ENCODE data around the gene CPSF4L. TPM values are rescaled to one million over a fixed set of nuclear protein-coding genes. Genes with fewer than 3 reads are reported as not detected.
"Not testable (repeated sequence)": the region's sequence is repeated elsewhere in the genome, so short reads cannot be mapped to it uniquely, and the experiment has no call there.

The CPSF4L gene
- polyA plus RNA-seq, 1 of the 3 experiments (the other 2 are of a cell fraction) = 0.10 TPM

DNA sequence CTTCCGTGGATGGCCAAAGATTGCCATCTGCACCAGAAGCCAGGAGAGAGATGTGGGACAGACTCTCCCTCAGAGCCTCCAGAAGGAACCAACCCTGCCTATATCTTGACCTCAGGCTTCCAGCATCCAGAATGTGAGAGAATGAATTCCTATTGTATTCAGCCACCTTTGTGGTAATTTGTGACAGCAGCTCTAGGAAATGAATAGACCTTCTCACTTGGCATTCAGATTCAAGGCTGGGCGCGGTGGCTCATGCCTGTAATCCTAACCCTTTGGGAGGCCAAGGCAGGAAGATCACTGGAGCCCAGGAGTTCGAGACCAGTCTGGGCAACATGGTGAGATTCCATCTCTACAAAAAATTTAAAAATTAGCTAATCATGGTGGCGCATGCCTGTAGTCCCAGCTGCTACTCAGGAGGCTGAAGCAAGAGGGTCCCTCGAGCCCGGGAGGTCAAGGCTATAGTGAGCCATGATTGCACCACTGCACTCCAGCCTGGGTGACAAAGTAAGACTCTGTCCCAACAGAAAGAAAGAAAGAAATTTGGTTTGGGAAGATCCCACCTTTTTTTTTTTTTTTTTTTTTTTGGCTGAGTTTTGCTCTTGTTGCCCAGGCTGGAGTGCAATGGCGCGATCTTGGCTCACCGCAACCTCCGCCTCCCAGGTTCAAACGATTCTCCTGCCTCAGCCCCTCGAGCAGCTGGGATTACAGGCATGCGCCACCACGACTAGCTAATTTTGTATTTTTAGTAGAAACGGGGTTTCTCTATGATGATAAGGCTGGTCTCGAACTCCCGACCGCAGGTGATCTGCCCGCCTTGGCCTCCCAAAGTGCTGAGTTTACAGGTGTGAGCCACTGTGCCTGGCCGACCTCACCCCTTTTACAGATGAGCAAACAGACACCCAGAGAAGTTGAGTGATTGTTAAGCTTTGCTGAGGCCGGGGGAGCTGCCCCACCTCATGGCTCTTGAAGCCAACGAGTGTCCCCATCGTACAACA is 4.3 kb upstream of the CPSF4L start:
- Histone ChIP-seq H3K36me3 (replicated peaks in 1 of 2; ENCODE audit: control insufficient read depth in 1 of 2, insufficient read depth in 2 of 2, low read length in 1 of 2) (no peaks in the 10 kb centered on the region), H3K9ac (no peak overlapping the region), H3K9me3 (no peaks in the 10 kb centered on the region), H3K4me2 (no peak overlapping the region), H3F3A (replicated peaks; ENCODE audit: insufficient read depth) (no peaks in the 10 kb centered on the region), H3K9me2 (no peaks in the 10 kb centered on the region), H3K79me2 (ENCODE audit: insufficient read depth) (no peaks in the 10 kb centered on the region), H4K20me1 (ENCODE audit: insufficient read depth) (no peaks in the 10 kb centered on the region), H3K27ac (ENCODE audit: low read depth in 2 of 2, low read length in 1 of 2) (no peak overlapping the region), H2AFZ (ENCODE audit: low read depth) (no peak overlapping the region), H3K4me1 (ENCODE audit: control insufficient read depth in 1 of 2, insufficient read depth in 2 of 2, low read depth in 1 of 2, low read length in 1 of 2) (peaks cover 0 to 11% of the 10 kb centered on the region in 2 experiments; a peak in 1 of 4 replicates), H3K4me3 (ENCODE audit: low read depth in 2 of 2, low read length in 1 of 2) (no peak overlapping the region), H3K27me3 (ENCODE audit: insufficient read depth) (no peaks in the 10 kb centered on the region)
- POLR2A ChIA-PET = no interaction called here
- CTCF ChIA-PET = interaction anchor here (0.8 to 22.4 kb wide), 7 partner anchors 10 to 709 kb away, joined by 3 to 691 read pairs (median 4); partner anchors contain the start of gene CDC42EP4
- WGBS (ENCODE audit: low lambda C conversion rate) = 88% methylated on average over 24 of the region's 24 CpGs
- no peak for DNase-seq
- TF ChIP-seq SIN3A (IDR thresholded peaks at IDR 0.05; ENCODE audit: borderline replicate concordance, low read depth, low read length) = no peak
- TF ChIP-seq, protein P1, sequence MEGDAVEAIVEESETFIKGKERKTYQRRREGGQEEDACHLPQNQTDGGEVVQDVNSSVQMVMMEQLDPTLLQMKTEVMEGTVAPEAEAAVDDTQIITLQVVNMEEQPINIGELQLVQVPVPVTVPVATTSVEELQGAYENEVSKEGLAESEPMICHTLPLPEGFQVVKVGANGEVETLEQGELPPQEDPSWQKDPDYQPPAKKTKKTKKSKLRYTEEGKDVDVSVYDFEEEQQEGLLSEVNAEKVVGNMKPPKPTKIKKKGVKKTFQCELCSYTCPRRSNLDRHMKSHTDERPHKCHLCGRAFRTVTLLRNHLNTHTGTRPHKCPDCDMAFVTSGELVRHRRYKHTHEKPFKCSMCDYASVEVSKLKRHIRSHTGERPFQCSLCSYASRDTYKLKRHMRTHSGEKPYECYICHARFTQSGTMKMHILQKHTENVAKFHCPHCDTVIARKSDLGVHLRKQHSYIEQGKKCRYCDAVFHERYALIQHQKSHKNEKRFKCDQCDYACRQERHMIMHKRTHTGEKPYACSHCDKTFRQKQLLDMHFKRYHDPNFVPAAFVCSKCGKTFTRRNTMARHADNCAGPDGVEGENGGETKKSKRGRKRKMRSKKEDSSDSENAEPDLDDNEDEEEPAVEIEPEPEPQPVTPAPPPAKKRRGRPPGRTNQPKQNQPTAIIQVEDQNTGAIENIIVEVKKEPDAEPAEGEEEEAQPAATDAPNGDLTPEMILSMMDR (IDR thresholded peaks at IDR 0.05) = no peak
- TF ChIP-seq, protein P2, sequence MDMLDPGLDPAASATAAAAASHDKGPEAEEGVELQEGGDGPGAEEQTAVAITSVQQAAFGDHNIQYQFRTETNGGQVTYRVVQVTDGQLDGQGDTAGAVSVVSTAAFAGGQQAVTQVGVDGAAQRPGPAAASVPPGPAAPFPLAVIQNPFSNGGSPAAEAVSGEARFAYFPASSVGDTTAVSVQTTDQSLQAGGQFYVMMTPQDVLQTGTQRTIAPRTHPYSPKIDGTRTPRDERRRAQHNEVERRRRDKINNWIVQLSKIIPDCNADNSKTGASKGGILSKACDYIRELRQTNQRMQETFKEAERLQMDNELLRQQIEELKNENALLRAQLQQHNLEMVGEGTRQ (IDR thresholded peaks at IDR 0.05; ENCODE audit: borderline replicate concordance, low read depth, low read length) = no peak

DNA sequence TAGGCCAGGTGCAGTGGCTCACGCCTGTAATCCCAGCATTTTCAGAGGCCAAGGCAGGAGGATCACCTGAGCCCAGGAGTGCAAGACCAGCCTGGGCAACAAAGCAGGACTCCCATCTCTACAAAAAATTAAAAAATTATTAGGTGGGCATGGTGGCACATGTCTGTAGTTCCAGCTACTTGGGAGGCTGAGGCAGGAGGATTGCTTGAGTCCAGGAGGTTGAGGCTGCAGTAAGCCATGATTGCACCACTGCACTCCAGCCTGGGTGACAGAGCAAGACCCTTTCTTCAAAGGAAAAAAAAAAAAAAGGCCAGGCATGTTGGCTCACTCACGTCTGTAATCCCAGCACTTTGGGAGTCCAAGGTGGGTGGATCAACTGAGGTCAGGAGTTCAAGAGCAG is 2.8 kb upstream of the CPSF4L start:
- H3K36me3 ChIP-seq (replicated peaks in 1 of 2; ENCODE audit: control insufficient read depth in 1 of 2, insufficient read depth in 2 of 2, low read length in 1 of 2); DNase-seq; H3K9me2 ChIP-seq; H3K27ac ChIP-seq (ENCODE audit: low read depth in 2 of 2, low read length in 1 of 2); H3K4me2 ChIP-seq; H3K4me3 ChIP-seq (ENCODE audit: low read depth in 2 of 2, low read length in 1 of 2); H3F3A ChIP-seq (replicated peaks; ENCODE audit: insufficient read depth); H3K79me2 ChIP-seq (ENCODE audit: insufficient read depth); POLR2A ChIA-PET; H2AFZ ChIP-seq (ENCODE audit: low read depth); H3K9ac ChIP-seq; H4K20me1 ChIP-seq (ENCODE audit: insufficient read depth); H3K9me3 ChIP-seq; H3K27me3 ChIP-seq (ENCODE audit: insufficient read depth): not testable (repeated sequence)
- CTCF ChIA-PET = interaction anchor here (0.8 to 22.4 kb wide), 3 partner anchors 9 to 108 kb away, joined by 3 to 691 read pairs (median 3); no protein-coding TSS in a partner anchor
- H3K4me1 ChIP-seq (ENCODE audit: control insufficient read depth in 1 of 2, insufficient read depth in 2 of 2, low read depth in 1 of 2, low read length in 1 of 2) = peaks cover 0 to 11% of the 10 kb centered on the region in 2 experiments; a peak in 1 of 4 replicates
- 72% methylated on average over 2 of the region's 2 CpGs for WGBS (ENCODE audit: low lambda C conversion rate)
